GM03348 (cell line): ENCODE data around the gene SLC24A1.
A peak's percentile ranks its signal among the peaks of the same experiment; 100 is the strongest.

ENCODE experiments used
- DNase-seq: peaks from one replicate; pipeline ENCODE4 v3.0.0; 2012; ENCODE audit warnings: low spot score

The SLC24A1 gene

DNA sequence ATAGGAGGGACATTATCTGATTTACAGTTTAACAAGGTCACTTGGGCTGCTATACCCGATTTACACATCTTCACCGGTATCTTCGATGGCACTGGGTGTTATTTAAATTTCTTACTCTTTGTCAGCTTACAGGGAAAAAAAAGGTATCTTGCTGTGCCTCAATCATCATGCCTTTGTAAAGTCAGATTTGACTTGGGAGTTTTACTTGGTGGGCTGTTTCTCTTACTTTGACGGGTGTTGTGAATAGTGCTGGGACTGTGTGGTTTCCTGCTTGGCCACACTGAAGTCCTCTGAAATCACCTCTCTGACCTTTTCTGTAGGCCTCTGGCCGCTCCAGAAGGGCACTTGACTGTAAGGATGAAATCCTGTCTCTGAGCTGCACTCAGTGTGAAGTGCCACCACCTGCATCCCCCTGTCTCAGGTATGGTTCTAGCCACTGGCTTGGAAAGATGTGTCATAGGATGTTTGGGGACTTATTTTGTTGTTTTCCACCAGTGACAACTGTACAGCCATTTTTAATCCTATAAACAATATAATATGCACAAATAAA lies 3.1 kb upstream of the SLC24A1 start:
- DNase-seq, result no peak

DNA sequence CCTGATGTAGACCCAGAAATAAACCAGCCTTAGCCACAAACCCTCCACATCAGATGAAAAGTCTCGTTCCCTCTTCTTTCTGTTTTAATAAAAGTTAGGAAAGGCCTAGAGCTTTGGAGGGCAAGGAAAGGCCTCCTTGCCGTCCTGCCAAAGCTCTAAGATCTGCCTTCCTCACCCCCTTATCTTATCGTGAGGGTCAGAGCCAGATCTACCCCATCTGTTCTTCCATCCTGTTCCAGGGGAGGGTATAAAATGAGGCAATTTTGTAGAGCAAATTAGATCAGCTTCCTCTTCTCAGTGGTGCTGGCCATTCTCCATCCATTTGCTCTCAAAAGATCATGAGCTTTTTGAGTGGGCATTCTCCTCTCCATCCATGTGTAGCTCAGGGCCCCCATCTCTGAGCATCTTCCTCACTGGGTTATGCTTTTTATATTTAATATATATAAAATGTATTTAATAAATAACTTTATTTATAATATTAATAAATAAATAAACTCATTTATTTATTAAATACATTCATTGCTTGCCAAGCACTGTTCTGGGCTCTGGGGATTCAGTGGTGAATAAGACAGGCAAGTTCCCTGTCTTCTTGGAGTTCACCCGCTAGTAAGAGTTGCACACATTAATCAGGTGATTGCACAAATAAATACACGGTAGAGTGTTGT lies 2.0 kb upstream of the SLC24A1 start:
- no peak for DNase-seq

DNA sequence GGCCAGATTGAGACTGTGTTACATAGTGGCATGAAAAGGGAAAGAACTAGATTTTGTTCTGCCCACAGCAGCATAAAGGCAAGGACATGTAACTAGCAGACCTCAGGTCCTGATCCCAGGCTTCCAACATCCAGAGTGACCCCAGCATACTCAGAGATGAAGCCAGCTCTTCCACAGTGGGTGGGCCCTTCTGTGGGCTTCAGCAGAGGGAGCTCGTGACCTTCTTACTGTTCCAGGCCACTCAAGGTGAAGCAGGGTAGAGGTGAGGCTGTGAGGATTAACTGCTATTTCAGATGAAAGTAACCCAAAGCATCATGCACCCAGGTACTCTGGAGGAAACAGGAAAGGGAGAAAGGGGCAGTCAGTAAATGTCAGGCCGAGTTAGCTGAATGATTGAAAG lies 905 bp upstream of the SLC24A1 start:
- no peak for DNase-seq

DNA sequence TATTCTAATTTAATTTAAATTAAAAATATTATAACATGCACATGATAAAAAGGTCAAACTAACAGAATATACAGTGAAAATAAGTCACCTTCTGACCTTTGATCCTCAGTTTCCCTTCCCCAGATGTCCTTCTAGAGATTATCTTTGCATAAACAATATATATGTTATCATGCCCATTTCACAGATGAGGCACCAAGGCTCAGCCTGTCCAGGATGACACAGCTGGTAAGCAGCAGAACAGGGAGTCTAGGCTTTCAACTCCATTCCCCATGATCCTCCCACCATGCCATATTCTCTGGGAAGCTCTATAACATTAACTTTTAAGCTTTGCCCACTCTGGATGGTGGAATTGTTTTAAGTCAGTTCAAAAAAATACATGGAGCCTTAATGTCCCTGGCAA lies 1.4 kb downstream of the SLC24A1 start:
- DNase-seq, result no peak

DNA sequence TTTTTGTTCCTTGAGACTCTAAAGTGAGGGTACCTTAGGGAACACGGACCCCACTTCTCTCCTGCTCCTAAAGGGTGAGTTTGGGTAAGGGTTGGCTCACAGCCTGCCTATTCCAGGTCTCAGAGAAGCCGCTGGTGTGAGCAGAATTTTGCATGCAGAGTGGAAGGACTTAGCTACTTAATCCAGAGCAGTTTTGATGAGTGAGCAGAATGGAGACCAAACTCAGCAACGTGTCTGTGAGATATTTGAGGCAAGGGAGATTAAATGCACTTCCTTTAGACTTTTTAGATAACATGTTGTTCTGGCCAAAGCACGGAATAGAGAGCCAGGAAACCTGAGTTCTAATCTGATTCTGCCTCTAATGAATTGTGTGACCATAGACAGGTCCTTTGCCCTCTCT lies 5.1 kb downstream of the SLC24A1 start:
- DNase-seq, result no peak

DNA sequence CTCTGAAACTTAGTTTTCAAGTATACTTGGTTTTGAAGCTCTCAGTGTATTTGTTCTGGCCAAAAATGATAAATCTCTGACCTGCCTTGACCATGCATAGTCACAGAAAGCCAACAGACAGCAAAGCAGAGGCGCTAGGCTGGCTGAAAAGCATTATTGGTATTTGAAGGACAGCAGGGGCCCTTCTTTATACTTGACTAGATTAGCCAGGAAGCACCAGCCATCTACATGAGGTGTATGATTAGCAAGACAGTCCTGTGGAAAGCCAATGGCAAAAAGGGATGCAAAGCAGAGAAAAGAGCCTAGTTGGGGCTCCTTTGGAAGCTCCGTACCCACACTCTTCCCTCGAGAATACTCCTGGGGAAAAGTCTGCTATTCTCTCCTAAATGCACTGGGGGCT lies 7.8 kb downstream of the SLC24A1 start:
- DNase-seq, result no peak

DNA sequence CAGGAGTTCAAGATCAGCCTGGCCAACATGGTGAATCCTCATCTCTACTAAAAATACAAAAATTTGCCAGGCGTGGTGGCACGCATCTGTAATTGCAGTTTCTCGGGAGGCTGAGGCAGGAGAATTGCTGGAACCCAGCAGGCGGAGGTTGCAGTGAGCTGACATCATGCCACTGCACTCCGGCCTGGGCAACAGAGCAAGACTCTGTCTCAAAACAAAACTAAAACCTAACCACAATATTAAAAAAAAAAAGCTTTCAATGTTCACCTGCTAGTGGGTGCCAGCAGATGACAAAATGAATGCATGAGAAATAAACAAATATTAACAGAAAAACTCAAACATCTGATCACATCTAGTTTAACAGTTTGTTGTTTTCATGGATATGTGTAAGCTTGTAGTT lies 9.0 kb downstream of the SLC24A1 start:
- DNase-seq, result no peak

DNA sequence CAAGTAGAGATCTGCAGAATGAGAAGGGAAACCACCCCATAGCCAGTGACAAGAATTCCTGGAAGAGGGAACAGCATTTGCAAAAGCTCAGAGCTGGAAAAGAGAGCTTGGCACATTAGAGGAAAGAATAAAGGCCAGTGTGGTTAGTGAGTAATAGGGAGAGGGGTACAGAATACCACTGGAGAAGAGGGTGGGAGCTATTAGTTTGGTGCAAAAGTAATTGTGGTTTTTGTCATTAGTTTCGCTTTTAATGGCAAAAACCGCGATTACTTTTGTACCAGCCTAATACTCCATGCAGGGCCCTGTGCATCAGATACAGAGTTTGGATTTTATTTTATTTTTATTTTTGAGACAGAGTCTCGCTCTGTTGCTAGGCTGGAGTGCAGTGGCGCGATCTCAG lies 9.8 kb downstream of the SLC24A1 start:
- no peak for DNase-seq

DNA sequence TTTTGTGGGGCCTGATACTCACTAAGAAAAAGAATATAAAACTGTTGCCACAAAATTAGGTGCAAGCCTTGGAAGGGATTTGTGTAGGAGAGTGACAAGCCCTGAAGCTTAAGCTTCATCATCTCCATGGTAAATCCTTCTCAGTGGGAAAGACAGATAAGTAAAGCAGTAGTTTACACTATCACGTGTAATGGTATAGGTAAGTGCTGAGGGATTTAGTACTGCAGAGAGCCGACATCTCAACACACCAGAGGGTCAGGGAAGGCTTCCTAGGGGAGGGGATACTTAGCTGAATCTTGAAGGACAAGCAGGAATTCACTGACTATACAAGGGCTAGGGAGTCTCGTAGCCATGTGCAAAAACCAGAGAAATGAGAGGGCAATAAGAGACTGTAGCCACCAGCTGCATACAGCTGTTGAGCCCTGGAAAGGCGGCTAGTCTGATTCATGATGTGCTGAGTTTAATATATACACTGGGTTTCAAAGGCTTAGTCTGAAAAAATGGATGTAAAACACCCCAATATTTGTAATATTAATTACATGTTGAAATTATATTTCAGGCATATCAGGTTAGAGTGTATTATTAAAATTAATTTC lies 11.1 kb downstream of the SLC24A1 start:
- no peak for DNase-seq

DNA sequence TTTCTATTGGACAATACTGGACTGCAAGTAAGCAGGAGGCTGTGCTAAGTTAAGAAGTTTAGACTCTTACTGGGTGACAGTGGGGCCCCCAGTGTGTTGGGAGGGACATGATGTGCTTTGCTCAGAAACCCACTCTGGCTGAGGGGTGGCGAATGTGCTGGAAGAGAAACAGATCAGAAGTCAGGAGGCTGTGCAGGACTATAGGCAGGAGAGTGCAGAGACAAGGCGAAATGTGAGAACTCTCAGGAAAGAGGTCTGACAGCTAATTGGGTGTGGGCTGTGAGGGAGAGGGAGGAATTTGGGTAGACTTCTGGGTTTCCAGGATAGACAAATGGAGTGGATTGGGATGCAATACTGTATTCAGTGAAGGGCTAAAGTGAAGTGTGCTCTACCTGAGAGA lies 12.0 kb downstream of the SLC24A1 start:
- DNase-seq, result no peak

DNA sequence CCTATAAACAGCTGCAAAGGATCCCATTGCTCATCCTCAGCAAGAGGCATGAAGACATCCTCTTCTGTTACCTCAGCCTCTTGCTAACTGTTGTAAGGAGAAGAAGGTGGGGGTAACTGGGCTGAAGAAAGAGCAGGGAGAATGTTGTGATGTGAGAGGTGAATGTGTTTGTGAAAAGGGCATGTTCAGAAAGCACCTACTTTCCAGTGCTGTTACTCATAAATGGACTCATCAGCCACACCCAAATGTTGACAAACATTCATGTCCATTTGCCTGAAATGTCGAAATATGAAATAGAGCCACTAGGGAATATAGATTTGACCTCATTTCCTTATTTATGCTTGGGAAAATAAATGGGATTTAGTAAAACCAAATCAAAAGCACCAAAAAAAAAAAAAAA lies 12.6 kb downstream of the SLC24A1 start:
- DNase-seq, result no peak

DNA sequence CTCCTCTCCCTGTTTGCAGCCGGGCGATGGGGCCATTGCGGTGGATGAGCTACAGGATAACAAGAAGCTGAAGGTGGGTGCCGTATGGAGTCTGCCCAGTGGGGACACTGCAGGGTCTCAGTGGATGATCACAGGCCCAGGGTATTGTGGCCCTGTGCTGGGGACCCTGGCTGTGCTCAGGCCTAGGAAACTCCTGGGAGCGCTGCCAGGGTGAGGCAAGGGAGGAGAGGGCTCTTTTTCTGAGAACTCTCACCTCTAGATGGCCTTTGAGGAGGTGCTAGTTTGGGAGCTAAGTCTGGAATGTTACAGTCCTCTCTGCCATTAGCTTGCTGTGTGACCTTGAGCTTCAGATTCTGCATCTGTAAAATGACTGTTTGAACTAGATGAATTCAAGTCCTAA lies 16.4 kb downstream of the SLC24A1 start:
- DNase-seq, result no peak

DNA sequence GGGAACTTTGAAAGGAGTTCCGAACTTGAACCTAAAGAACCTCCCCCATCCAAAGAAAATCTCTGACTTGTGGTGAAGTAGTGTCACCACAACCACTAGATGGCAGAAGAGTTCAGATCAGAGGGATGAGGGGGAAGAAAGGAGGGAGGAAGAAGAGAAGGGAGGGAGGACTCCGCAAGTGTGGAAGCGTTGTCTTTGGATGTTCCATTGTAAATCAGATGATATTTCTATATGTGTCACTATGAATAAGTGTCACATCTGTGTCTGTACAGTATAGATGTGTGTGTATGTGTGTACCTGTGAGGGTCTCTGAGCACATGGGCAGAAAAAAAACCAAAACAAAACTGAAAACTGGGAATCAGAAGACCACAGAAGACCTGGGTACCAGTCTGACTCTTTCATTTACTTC lies 16.9 kb downstream of the SLC24A1 start:
- DNase-seq, result peak; percentile 89

DNA sequence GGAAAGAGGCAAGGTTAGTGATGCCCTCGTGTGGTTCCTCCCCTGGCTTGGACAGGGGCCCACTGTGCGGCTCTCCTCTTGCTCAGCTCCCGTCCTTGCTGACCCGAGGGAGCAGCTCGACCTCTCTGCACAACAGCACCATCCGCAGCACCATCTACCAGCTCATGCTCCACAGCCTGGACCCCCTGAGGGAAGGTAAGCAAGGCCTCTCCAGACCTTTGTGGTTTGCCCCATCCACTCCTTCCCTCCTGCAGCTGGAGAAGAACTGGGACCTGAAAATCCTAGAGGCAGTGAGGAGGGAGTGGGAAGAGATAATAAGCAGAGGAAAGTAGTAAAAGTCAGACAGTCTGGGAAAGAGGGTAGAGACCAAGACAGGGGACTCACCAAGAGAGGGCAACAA lies 17.8 kb downstream of the SLC24A1 start:
- no peak for DNase-seq

DNA sequence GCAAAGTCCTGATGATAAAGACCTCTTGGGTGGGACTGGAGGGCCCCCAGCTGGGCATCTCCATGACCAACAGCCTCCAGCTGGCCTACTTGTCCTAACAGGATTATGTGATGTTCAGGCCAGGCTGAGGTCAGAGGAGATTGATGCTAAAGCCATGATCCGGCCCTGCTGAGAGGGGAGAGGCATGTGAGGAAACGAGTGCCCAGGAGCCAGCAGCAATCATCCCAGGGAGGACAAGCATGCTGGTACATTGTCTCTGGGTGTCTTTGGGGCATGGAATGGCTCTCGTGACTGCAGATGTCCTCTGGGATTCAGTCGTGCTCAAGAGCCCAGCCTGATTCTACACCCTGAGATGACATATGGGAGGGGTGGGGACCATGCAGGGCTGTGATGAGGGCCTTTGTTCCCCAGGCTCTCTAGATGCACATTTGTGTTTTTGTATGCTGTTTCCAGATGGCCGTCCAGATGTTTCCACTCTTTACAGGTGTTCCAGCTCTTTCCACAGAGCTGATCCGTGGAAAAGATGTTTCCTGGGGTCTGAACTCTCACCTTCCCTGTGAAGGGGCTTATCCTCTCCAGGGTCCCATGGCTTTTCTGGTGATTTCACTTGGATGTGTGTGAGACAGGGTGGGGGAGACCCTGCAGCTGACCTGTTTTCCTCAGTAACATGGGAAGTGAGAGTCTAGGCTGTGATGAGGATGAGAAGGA lies 20.2 kb downstream of the SLC24A1 start:
- DNase-seq, result no peak

DNA sequence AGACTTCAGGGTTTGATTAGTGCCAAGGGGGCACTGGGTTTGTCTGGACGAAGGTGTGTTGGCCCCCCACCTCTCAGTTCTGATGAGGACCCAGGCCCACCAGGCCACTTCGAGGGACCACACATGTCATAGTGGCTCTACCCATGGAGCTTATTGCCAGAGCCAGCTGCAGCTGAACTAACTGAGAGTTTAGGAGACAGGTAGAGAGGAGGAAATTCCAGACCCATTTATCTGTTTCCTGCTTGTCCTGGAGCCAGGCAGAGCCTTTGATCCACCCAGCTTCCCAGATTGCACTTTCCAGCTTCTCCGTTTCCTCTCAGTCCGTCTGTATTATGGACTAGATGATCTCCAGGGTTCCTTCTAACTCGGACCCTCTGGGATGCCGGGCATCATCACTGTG lies 20.9 kb downstream of the SLC24A1 start:
- DNase-seq, result no peak

DNA sequence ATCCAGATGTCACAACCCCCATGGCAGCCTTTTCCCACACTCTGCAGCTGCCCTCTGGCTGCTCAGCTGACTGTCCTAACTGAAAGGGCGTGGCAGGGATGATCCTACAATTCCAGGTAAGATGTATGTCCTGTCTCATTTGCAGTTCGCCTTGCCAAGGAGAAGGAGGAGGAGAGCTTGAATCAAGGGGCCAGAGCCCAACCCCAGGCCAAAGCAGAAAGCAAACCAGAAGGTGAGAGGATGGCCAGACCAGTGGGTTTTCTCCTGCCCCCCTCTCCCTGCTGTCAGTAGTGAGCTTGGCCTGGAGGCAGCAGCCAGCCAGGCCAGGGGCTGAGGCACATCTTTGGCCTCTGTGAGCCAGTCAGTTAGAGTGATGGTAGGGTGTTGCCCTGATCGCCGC lies 22.5 kb downstream of the SLC24A1 start:
- DNase-seq, result no peak

DNA sequence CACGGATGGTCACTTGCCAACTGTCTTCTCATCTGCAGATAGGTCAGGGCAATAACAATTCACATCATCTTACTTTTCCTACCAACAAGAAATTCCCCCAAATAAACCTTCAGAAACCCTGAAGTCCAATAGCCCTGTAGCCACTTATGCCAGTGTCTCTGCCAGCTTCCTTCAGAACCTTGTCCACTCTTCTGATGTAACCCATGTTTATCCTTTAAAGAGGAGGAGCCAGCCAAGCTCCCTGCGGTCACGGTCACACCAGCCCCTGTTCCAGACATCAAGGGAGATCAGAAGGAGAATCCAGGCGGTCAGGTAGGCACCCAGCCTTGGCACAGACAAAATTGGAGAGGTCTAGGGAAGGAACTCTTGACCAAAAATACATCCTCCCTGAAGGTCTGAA lies 23.7 kb downstream of the SLC24A1 start:
- DNase-seq, result no peak

DNA sequence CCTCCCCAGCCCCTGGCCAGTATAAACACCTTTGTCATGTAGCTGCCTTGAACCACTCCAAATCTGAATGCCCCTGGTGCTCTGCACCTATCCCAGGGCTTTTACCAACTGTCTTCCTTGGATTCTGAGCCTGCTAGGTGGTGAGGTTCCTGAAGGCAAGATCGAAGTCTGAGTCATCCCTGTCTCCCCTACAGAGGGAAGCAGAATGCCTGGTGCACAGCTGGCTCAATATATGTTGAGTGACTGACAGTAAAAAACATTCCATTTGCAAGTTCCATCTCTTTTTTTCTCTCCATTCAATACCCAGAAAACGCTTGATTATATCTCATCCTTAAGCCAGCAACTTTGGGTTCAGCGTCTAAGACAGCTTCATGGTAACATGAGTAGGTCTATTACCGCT lies 24.7 kb downstream of the SLC24A1 start:
- no peak for DNase-seq

DNA sequence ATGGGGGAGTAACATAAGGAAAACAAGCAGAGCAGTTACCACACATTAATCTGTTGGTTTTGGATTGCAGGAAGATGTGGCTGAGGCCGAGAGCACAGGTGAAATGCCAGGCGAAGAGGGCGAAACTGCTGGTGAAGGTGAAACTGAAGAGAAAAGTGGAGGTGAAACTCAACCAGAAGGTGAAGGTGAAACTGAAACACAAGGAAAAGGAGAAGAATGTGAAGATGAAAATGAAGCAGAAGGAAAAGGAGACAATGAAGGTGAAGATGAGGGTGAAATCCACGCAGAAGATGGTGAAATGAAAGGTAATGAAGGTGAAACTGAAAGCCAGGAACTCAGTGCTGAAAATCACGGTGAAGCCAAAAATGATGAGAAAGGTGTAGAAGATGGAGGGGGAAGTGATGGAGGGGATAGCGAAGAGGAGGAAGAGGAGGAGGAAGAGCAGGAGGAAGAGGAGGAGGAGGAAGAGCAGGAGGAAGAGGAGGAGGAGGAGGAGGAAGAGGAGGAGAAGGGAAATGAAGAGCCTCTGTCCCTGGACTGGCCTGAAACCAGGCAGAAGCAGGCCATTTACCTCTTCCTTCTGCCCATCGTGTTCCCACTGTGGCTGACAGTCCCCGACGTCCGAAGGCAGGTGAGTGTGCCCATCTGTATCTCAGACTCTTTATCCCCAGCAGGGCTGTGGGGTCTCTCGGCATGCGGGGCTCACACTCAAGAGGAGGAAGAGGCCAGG lies 28.7 kb downstream of the SLC24A1 start:
- no peak for DNase-seq

DNA sequence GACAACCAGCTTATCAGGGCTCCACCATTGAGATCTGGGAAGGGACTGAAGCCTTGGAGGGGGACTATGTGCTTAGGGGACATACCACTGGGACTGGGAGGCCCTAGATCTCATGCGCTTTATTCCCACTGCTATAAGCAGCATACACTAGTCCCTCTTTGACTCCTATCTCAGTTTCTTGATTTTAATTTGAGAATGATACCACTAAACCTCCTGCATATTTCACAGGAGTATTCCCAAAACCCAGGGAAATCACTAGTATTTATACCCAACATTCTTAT lies 29.2 kb downstream of the SLC24A1 start:
- DNase-seq, result no peak

DNA sequence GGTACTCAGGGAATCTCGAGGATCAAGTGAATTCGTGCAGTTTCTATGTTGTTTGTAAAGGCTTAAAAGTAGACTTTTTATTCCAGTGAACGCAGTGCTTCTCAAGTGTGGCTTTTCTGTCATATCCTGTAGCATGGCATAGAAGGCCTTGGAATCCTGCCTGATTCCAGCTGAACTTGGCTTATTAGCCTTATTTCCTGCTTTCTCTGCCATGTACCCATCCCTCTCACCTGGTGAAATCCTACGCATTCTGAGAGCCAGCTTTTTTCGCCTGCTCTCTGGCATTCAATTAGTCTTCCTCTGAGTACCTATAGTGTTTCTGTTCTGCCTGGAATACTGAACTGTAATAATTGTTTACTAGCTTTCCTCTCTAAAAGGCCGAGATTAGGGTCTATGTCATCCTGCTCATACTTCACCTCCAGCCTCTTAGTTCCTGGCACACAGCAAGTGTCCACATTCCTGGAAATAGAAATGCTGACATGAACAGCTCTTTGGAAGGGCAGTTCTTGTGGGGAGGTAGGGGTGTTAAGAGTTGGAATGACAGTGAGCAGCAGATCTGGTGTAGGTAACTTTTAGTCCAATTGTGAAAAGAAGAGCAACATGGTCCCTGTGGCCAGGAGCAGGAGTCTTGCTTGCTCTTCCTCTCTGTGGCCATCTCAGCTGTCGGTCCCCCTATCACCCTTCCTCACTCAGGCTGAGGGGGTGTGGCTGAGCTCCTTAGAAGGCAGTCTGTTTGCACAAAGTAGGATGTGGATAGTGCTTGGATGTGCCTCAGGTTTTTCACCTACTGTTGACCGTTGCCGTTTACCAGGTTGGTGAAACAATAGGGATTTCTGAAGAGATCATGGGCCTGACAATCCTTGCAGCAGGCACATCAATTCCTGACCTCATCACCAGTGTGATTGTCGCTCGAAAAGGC lies 30.4 kb downstream of the SLC24A1 start:
- no peak for DNase-seq
